Endothelial cell of umbilical vein (primary cell): ENCODE data around the gene RPL9. TPM values are rescaled to one million over a fixed set of nuclear protein-coding genes. Genes with fewer than 3 reads are reported as not detected.

Source experiments
- BruUV-seq: library from RNA; stranded (reverse); fragments of 400-500 nt; replicated peaks from 2 replicates; lab custom pipeline; 2021; lab: Mats Ljungman, UMichigan
- CTCF ChIA-PET: fragments of 300-600, 350-600 bp; sonication (Branson Sonifier 250); formaldehyde crosslinking; loops from one replicate; lab custom pipeline; 2021; ENCODE audit warnings: antibody characterized with exemption, inconsistent platforms; lab: Charles Lee
- POLR2A ChIA-PET: fragments of 300-600, 350-600 bp; sonication (Branson Sonifier 250); formaldehyde crosslinking; loops from one replicate; lab custom pipeline; 2021; ENCODE audit warnings: antibody characterized with exemption, inconsistent platforms; lab: Charles Lee
- DNase-seq: peaks from one replicate; pipeline ENCODE4 v3.0.0-alpha.2; 2011; ENCODE audit warnings: low read depth, low spot score
- FAIRE-seq: peaks from 2 replicates; lab custom pipeline; 2011; peaks lifted over from hg19 to GRCh38; lab: Jason Lieb, UNC
- H2AFZ ChIP-seq: 2 replicates; pipeline ENCODE4 v1.6.0; 2012; ENCODE audit warnings: low read depth, low read length, control low read depth, inconsistent platforms
- H3K27ac ChIP-seq: 2 replicates; pipeline ENCODE4 v1.5.1; 2011; ENCODE audit warnings: low read depth, mild to moderate bottlenecking, control low read depth, low read length, moderate library complexity; ENCODE audit not compliant: insufficient read depth
- H3K27me3 ChIP-seq, 2 experiments: 2 replicates each; pipeline versions ENCODE4 v1.6.0 to v1.6.1; 2011; ENCODE audit warnings: low read length in 2 of 2, mixed read lengths in 1 of 2; ENCODE audit not compliant: control insufficient read depth in 2 of 2, insufficient read depth in 2 of 2
- H3K36me3 ChIP-seq, 2 experiments: 2 replicates in 1 of 2; 3 replicates in 1 of 2; pipeline ENCODE4 v1.5.1; 2011; ENCODE audit warnings: low read length in 2 of 2, mild to moderate bottlenecking in 1 of 2, moderate library complexity in 1 of 2; ENCODE audit not compliant: control insufficient read depth in 2 of 2, insufficient read depth in 2 of 2; ENCODE audit errors: extremely low read depth in 1 of 2
- H3K4me1 ChIP-seq: 3 replicates; pipeline ENCODE4 v1.5.1; 2011; ENCODE audit warnings: mild to moderate bottlenecking, low read length; ENCODE audit not compliant: control insufficient read depth, insufficient read depth; ENCODE audit errors: extremely low read depth
- H3K4me2 ChIP-seq: 2 replicates; pipeline ENCODE4 v1.6.1; 2011; ENCODE audit warnings: low read length, control low read depth, mixed read lengths; ENCODE audit not compliant: insufficient read depth
- H3K4me3 ChIP-seq, 3 experiments: fragments of 200-600 bp in 1 of 3; sonication (generic), shearing (Covaris generic) in 1 of 3; replicated peaks in 1 of 3; 2 replicates each; pipeline ENCODE4 v1.5.1; 2011 to 2016; ENCODE audit warnings: control low read depth in 3 of 3, low read length in 3 of 3, mild to moderate bottlenecking in 2 of 3, inconsistent platforms in 1 of 3, low read depth in 1 of 3, moderate library complexity in 1 of 3; ENCODE audit not compliant: insufficient read depth in 1 of 3
- H3K79me2 ChIP-seq: 2 replicates; pipeline ENCODE4 v1.6.0; 2012; ENCODE audit warnings: low read length, inconsistent platforms; ENCODE audit not compliant: control insufficient read depth, insufficient read depth
- H3K9ac ChIP-seq: replicated peaks from 2 replicates; pipeline ENCODE3; 2011; ENCODE audit warnings: low read length, control low read depth; ENCODE audit not compliant: insufficient read depth; ENCODE audit errors: extremely low read depth
- H3K9me1 ChIP-seq: replicated peaks from 3 replicates; pipeline ENCODE4 v1.6.0; 2011; ENCODE audit warnings: mild to moderate bottlenecking, low read length; ENCODE audit not compliant: control insufficient read depth, insufficient read depth; ENCODE audit errors: extremely low read depth
- H3K9me3 ChIP-seq: replicated peaks from 2 replicates; pipeline ENCODE4 v1.5.1; 2012; ENCODE audit warnings: low read length, inconsistent platforms; ENCODE audit not compliant: control insufficient read depth, insufficient read depth
- H4K20me1 ChIP-seq: replicated peaks from 2 replicates; pipeline ENCODE3; 2011; ENCODE audit warnings: mild to moderate bottlenecking, low read length; ENCODE audit not compliant: control insufficient read depth, insufficient read depth; ENCODE audit errors: extremely low read depth
- EZH2 ChIP-seq: IDR thresholded peaks from 2 replicates; pipeline ENCODE4 v1.6.1; 2012; ENCODE audit warnings: borderline replicate concordance, low read depth, mild to moderate bottlenecking, moderate library complexity, low read length, inconsistent platforms; ENCODE audit not compliant: severe bottlenecking
- GATA2 ChIP-seq: IDR thresholded peaks from 2 replicates; pipeline ENCODE4 v1.7.0; 2011; ENCODE audit warnings: low read depth, mild to moderate bottlenecking, moderate library complexity, mixed read lengths, low read length; ENCODE audit not compliant: insufficient read length, insufficient read depth
- JUN ChIP-seq: IDR thresholded peaks from 2 replicates; pipeline ENCODE4 v1.6.1; 2011; ENCODE audit warnings: borderline replicate concordance, low read depth; ENCODE audit not compliant: insufficient read length, insufficient read depth
- MYC ChIP-seq: IDR thresholded peaks from one replicate; pipeline ENCODE4 v1.6.1; 2011; ENCODE audit warnings: mild to moderate bottlenecking, low read depth, low read length
- POLR2A ChIP-seq: IDR thresholded peaks from 2 replicates; pipeline ENCODE4 v1.6.1; 2012; ENCODE audit warnings: low read depth, mild to moderate bottlenecking, control low read depth, low read length
- POLR2AphosphoS5 ChIP-seq: IDR thresholded peaks from 2 replicates; pipeline ENCODE4 v1.6.1; 2012; ENCODE audit warnings: low read depth, mild to moderate bottlenecking, control low read depth, low read length, moderate library complexity; ENCODE audit not compliant: insufficient read depth
- dilution Hi-C: fragments of 300-500 bp; cut with MboI; formaldehyde crosslinking; loops from one replicate; pipeline ENCODE4 v1.15.0; 2019; ENCODE audit warnings: low sequenced_read_pairs; ENCODE audit not compliant: extremely low pct_ligation_motif_present
- intact Hi-C: fragments of 100-400 bp; cut with micrococcal nuclease; formaldehyde crosslinking; loops from one replicate; pipeline ENCODE4 v1.10.0; 2022
- polyA plus RNA-seq, 4 experiments: library from polyadenylated mRNA; depleted of rRNA in 3 of 4; stranded (reverse) in 3 of 4; unstranded in 1 of 4; fragments of >200 nt; gene quantifications; 2 replicates each; pipeline versions ENCODE4 v1.2.1 to v1.2.3, GENCODE V29; 2011 to 2012; ENCODE audit warnings: missing spikeins in 1 of 4
- total RNA-seq: library from RNA; stranded (reverse); gene quantifications from 2 replicates; pipeline ENCODE4 v1.2.3, GENCODE V29; 2021
- TF ChIP-seq, protein P1 (sequence below): IDR thresholded peaks from 2 replicates; pipeline ENCODE4 v1.6.1; 2011; ENCODE audit not compliant: insufficient read depth, insufficient read length
- TF ChIP-seq, protein P2 (sequence below), 2 donors: IDR thresholded peaks; 1 replicate in 1 of 2; 2 replicates in 1 of 2; pipeline ENCODE4 v1.5.1; 2011; ENCODE audit warnings: low read length in 2 of 2, mild to moderate bottlenecking in 2 of 2, moderate library complexity in 2 of 2, control low read depth in 1 of 2, inconsistent platforms in 1 of 2, low read depth in 1 of 2; ENCODE audit not compliant: insufficient read depth in 1 of 2; ENCODE audit errors: extremely low read depth in 1 of 2

Gene RPL9
- total and polyA plus RNA-seq, 2 donors (not counting 3 experiments of a cell fraction or from before 2014, with no cell fraction given) = 963 to 1,186 TPM

DNA sequence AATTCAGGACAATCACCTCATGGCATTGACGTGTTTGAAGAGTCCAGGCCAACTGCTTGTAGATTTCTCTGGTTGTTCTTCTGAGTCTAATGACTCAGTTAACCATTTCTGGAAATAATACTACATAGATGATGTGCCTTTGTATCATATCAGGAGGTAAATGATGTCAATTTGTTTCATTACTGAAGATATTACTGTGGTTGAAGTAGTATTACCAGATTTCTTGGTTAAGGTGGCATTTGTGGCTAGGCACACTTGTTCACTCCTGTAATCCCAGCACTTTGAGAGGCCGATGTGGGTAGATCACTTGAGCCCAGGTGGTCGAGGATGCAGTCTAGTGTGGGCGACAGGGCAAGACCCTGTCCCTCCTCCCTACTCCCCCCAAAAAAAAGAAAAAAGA is 15.7 kb downstream of the RPL9 start:
- H3K4me2 ChIP-seq = no peak overlapping the region
- dilution Hi-C loops (no loop called here), intact Hi-C loops (no loop called here)
- no peak overlapping the region for H2AFZ ChIP-seq
- FAIRE-seq (no peak), DNase-seq (no peak)
- no peak overlapping the region for H3K9ac ChIP-seq
- no peaks in the 10 kb centered on the region for H3K9me3 ChIP-seq
- ChIA-PET CTCF (no interaction called here), POLR2A (no interaction called here)
- H3K4me1 ChIP-seq = peaks cover 7% of the 10 kb centered on the region
- no peaks in the 10 kb centered on the region for H4K20me1 ChIP-seq
- H3K27me3 ChIP-seq = peaks cover 6 to 7% of the 10 kb centered on the region in 2 experiments
- H3K79me2 ChIP-seq = no peaks in the 10 kb centered on the region
- no TSS peak for BruUV-seq
- H3K4me3 ChIP-seq = no peak overlapping the region
- H3K36me3 ChIP-seq = no peaks in the 10 kb centered on the region
- no peaks in the 10 kb centered on the region for H3K9me1 ChIP-seq
- H3K27ac ChIP-seq = no peak overlapping the region
- TF ChIP-seq POLR2A (no peak), GATA2 (no peak), POLR2AphosphoS5 (no peak), JUN (no peak), EZH2 (no peak), MYC (no peak)
- TF ChIP-seq, protein P1, sequence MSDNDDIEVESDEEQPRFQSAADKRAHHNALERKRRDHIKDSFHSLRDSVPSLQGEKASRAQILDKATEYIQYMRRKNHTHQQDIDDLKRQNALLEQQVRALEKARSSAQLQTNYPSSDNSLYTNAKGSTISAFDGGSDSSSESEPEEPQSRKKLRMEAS = no peak
- TF ChIP-seq, protein P2, sequence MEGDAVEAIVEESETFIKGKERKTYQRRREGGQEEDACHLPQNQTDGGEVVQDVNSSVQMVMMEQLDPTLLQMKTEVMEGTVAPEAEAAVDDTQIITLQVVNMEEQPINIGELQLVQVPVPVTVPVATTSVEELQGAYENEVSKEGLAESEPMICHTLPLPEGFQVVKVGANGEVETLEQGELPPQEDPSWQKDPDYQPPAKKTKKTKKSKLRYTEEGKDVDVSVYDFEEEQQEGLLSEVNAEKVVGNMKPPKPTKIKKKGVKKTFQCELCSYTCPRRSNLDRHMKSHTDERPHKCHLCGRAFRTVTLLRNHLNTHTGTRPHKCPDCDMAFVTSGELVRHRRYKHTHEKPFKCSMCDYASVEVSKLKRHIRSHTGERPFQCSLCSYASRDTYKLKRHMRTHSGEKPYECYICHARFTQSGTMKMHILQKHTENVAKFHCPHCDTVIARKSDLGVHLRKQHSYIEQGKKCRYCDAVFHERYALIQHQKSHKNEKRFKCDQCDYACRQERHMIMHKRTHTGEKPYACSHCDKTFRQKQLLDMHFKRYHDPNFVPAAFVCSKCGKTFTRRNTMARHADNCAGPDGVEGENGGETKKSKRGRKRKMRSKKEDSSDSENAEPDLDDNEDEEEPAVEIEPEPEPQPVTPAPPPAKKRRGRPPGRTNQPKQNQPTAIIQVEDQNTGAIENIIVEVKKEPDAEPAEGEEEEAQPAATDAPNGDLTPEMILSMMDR (IDR thresholded peaks at IDR 0.05; ENCODE audit: extremely low read depth in 1 of 2, insufficient read depth in 1 of 2, low read depth in 1 of 2, low read length in 2 of 2) = no peak
